ENCODE data around the gene CBLN1. TPM values are rescaled to one million over a fixed set of nuclear protein-coding genes. Genes with fewer than 3 reads are reported as not detected.
"Not testable (repeated sequence)": the region's sequence is repeated elsewhere in the genome, so short reads cannot be mapped to it uniquely, and the experiment has no call there.

The CBLN1 gene
- total RNA-seq, 4 donors from 2014 or later = 0.60 TPM; not detected in 3

GRCh38 chr16:49250689-49251088, 30.9 kb downstream of the CBLN1 start:
- no peak for DNase-seq (ENCODE audit: low spot score in 2 of 2)
- H3K27ac ChIP-seq = no peak overlapping the region
- no peaks in the 10 kb centered on the region for H3K9me3 ChIP-seq
- H3K36me3 ChIP-seq = no peaks in the 10 kb centered on the region
- TF ChIP-seq POLR2A (IDR thresholded peaks at IDR 0.05) (no peak), EP300 (IDR thresholded peaks at IDR 0.05) (no peak), CTCF (IDR thresholded peaks at IDR 0.05) (no peak)
- no peaks in the 10 kb centered on the region for H3K4me1 ChIP-seq
- H3K4me3 ChIP-seq = no peak overlapping the region
- 47 to 62% methylated on average over 1 of the region's 1 CpG for WGBS, 2 donors
- H3K27me3 ChIP-seq = no peaks in the 10 kb centered on the region

- H3K4me3 ChIP-seq = no peak overlapping the region
Measured at GRCh38 chr16:49248227-49248626, 33.4 kb downstream of the CBLN1 start.

DNA sequence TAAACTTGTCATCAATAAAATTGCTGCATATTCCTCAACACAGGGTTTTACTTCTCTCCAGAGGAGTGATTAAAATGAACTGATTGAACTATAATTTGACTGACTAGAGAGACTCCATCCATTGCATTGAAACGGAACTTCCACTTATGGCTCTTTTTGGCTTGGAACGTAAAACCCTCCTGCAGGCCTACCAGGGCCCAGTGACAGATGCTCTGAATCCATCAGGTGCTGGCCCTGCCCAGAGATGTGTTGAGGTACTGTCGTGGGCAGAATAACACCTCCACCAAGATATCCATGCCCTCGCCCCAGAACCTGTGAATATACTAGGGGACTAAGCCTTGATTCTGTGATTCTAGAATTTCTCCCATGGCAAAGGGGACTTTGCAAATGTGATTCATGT, 45.4 kb downstream of the CBLN1 start:
- TF ChIP-seq EP300 (IDR thresholded peaks at IDR 0.05) = no peak
- TF ChIP-seq POLR2A (IDR thresholded peaks at IDR 0.05) = no peak
- no peak for TF ChIP-seq CTCF (IDR thresholded peaks at IDR 0.05)
- Histone ChIP-seq H3K9me3 (no peaks in the 10 kb centered on the region), H3K27ac (no peak overlapping the region), H3K4me1 (no peaks in the 10 kb centered on the region), H3K36me3 (no peaks in the 10 kb centered on the region), H3K4me3 (no peak overlapping the region), H3K27me3 (no peaks in the 10 kb centered on the region)
- no peak for DNase-seq (ENCODE audit: low spot score in 2 of 2)
- WGBS, 2 donors = 53 to 61% methylated on average over 4 of the region's 4 CpGs

More at GRCh38 chr16:49248227-49248626, 33.4 kb downstream of the CBLN1 start:
- DNase-seq (ENCODE audit: low spot score in 2 of 2) = no peak
- Histone ChIP-seq H3K27ac (no peak overlapping the region), H3K36me3 (no peaks in the 10 kb centered on the region), H3K27me3 (no peaks in the 10 kb centered on the region), H3K9me3 (peaks cover 0 to 3% (median 0%) of the 10 kb centered on the region in 4 donors), H3K4me1 (no peaks in the 10 kb centered on the region)
- TF ChIP-seq POLR2A (IDR thresholded peaks at IDR 0.05) = no peak
- no peak for TF ChIP-seq EP300 (IDR thresholded peaks at IDR 0.05)
- TF ChIP-seq CTCF (IDR thresholded peaks at IDR 0.05) = no peak
- 53 to 63% methylated on average over 1 of the region's 1 CpG for WGBS, 2 donors

- H3K36me3 ChIP-seq; DNase-seq (ENCODE audit: low spot score in 2 of 2); H3K4me3 ChIP-seq; H3K27ac ChIP-seq; H3K4me1 ChIP-seq; H3K9me3 ChIP-seq; H3K27me3 ChIP-seq: not testable (repeated sequence)
- 85 to 96% methylated on average over 3 of the region's 3 CpGs for WGBS, 2 donors
Measured at GRCh38 chr16:49228335-49228734, 53.3 kb downstream of the CBLN1 start.

Other genes with a start within 250 kb of the CBLN1 start
- gene C16orf78, start 92.0 kb upstream of the CBLN1 start, total RNA-seq = not detected